K562 (cell line): ENCODE measurements around the gene CYP2A6. TPM values are rescaled to one million over a fixed set of nuclear protein-coding genes. Genes with fewer than 3 reads are reported as not detected.

Experiments used
- ARID1B ChIP-seq: fragments of 450-650 bp; IDR thresholded peaks from 2 replicates; pipeline ENCODE4 v1.6.1; 2016; ENCODE audit warnings: antibody characterized with exemption, mild to moderate bottlenecking, inconsistent platforms
- BCL6 ChIP-seq: fragments of 250-450 bp; sonication (Bioruptor Pico); IDR thresholded peaks from 2 replicates; pipeline ENCODE4 v1.4.0; 2020
- CREM ChIP-seq: IDR thresholded peaks from 2 replicates; pipeline ENCODE4 v1.6.1; 2014; ENCODE audit warnings: antibody characterized with exemption, low read depth
- EHMT2 ChIP-seq: fragments of 450-650 bp; IDR thresholded peaks from 2 replicates; pipeline ENCODE4 v1.6.1; 2018; ENCODE audit warnings: antibody characterized with exemption
- ELF4 ChIP-seq: fragments of 450-650 bp; formaldehyde crosslinking; IDR thresholded peaks from 2 replicates; pipeline ENCODE4 v1.4.0; 2022; ENCODE audit warnings: missing genetic modification characterization
- EP400 ChIP-seq: fragments of 450-650 bp; IDR thresholded peaks from 2 replicates; pipeline ENCODE4 v1.6.1; 2017; ENCODE audit warnings: antibody characterized with exemption, mild to moderate bottlenecking, moderate library complexity
- ETV1 ChIP-seq: fragments of 450-650 bp; conservative IDR thresholded peaks from 2 replicates; pipeline ENCODE4 v1.6.1; 2016; ENCODE audit warnings: missing genetic modification characterization, control low read depth, low read depth, missing compliant biosample characterization
- FOXA3 ChIP-seq, 2 experiments: fragments of 450-650 bp in 1 of 2; sonication (generic) in 1 of 2; formaldehyde crosslinking; IDR thresholded peaks in 1 of 2; conservative IDR thresholded peaks in 1 of 2; 2 replicates each; pipeline versions ENCODE4 v1.4.0 to v1.8.0; 2020 to 2022; ENCODE audit warnings: mild to moderate bottlenecking in 2 of 2, missing genetic modification reagents in 1 of 2
- FOXK2 ChIP-seq, 2 experiments: fragments of 450-650 bp; IDR thresholded peaks in 1 of 2; conservative IDR thresholded peaks in 1 of 2; 2 replicates each; pipeline ENCODE4 v1.6.1; 2016; ENCODE audit warnings: low read depth in 2 of 2, mild to moderate bottlenecking in 1 of 2
- GABPB2 ChIP-seq: fragments of 250-450 bp; sonication (Bioruptor Pico); conservative IDR thresholded peaks from 2 replicates; pipeline ENCODE4 v1.5.1; 2021; ENCODE audit warnings: mild to moderate bottlenecking
- L3MBTL2 ChIP-seq: fragments of 450-650 bp; IDR thresholded peaks from 2 replicates; pipeline ENCODE4 v1.6.1; 2016; ENCODE audit warnings: mild to moderate bottlenecking, moderate library complexity
- LCOR ChIP-seq: sonication (generic); formaldehyde crosslinking; IDR thresholded peaks from 2 replicates; pipeline ENCODE4 v1.8.0; 2022; ENCODE audit warnings: mild to moderate bottlenecking, missing genetic modification reagents
- RB1 ChIP-seq: fragments of 450-650 bp; IDR thresholded peaks from 2 replicates; pipeline ENCODE4 v1.6.1; 2017; ENCODE audit warnings: low read depth, mild to moderate bottlenecking
- RNF2 ChIP-seq: sonication (generic); IDR thresholded peaks from 2 replicates; pipeline ENCODE4 v1.6.1; 2016
- SMARCE1 ChIP-seq: fragments of 450-650 bp; IDR thresholded peaks from 2 replicates; pipeline ENCODE4 v1.7.1; 2016; ENCODE audit warnings: mild to moderate bottlenecking
- TAL1 ChIP-seq: fragments of 450-650 bp; IDR thresholded peaks from 2 replicates; pipeline ENCODE4 v1.6.1; 2016; ENCODE audit warnings: mild to moderate bottlenecking
- TCF15 ChIP-seq: fragments of 250-450 bp; sonication (Bioruptor Pico); IDR thresholded peaks from 2 replicates; pipeline ENCODE4 v1.8.0; 2022; ENCODE audit warnings: moderate library complexity, mild to moderate bottlenecking, inconsistent platforms
- TCF7 ChIP-seq: sonication (generic); IDR thresholded peaks from 2 replicates; pipeline ENCODE4 v1.6.1; 2016; ENCODE audit warnings: antibody characterized with exemption, borderline replicate concordance
- ZNF143 ChIP-seq: sonication (generic); formaldehyde crosslinking; IDR thresholded peaks from 2 replicates; pipeline ENCODE4 v1.9.0; 2022; ENCODE audit warnings: mild to moderate bottlenecking, missing genetic modification reagents
- ZNF766 ChIP-seq: fragments of 200-800 bp; sonication (Bioruptor generic); conservative IDR thresholded peaks from 2 replicates; pipeline ENCODE4 v1.6.1; 2016; ENCODE audit warnings: missing genetic modification characterization, missing compliant biosample characterization
- ZNF79 ChIP-seq: fragments of 250-450 bp; sonication (Bioruptor Pico); IDR thresholded peaks from 2 replicates; pipeline ENCODE4 v1.4.0; 2020; ENCODE audit warnings: low read depth, mild to moderate bottlenecking, moderate library complexity
- polyA plus RNA-seq, 8 experiments: library from polyadenylated mRNA; depleted of rRNA in 4 of 8; stranded (reverse) in 5 of 8; unstranded in 3 of 8; fragments of >200 nt; fragmentation: Nextera tagmentation in 2 of 8; fragmentation: Illumina TruSeq in 1 of 8; extraction: Ambion mirVana in 2 of 8; extraction: Trizol in 1 of 8; gene quantifications; 2 replicates each; pipeline versions ENCODE4 v1.2.1 to v1.2.3, GENCODE V29; 2011 to 2014; ENCODE audit warnings: inconsistent platforms in 1 of 8, missing spikeins in 1 of 8
- total RNA-seq, 7 experiments: library from RNA; depleted of rRNA in 6 of 7; stranded (reverse); fragments of >200 nt in 6 of 7; fragmentation: Illumina TruSeq in 2 of 7; extraction: Trizol in 2 of 7; gene quantifications; 2 replicates each; pipeline versions ENCODE4 v1.2.1 to v1.2.3, GENCODE V29; 2011 to 2021; ENCODE audit warnings: low replicate concordance in 1 of 7
- TF ChIP-seq, protein P1 (sequence below), 2 experiments: fragments of 150-350 bp in 1 of 2; IDR thresholded peaks; 2 replicates each; pipeline ENCODE4 v1.6.1; 2012 to 2016; ENCODE audit warnings: low read depth in 2 of 2, low read length in 2 of 2, mild to moderate bottlenecking in 1 of 2, moderate library complexity in 1 of 2

CYP2A6 gene
- total and polyA plus RNA-seq, 9 of the 15 experiments (the other 6 are each of a cell fraction or from before 2014, with no cell fraction given), result 0.31 TPM; not detected in 8

DNA sequence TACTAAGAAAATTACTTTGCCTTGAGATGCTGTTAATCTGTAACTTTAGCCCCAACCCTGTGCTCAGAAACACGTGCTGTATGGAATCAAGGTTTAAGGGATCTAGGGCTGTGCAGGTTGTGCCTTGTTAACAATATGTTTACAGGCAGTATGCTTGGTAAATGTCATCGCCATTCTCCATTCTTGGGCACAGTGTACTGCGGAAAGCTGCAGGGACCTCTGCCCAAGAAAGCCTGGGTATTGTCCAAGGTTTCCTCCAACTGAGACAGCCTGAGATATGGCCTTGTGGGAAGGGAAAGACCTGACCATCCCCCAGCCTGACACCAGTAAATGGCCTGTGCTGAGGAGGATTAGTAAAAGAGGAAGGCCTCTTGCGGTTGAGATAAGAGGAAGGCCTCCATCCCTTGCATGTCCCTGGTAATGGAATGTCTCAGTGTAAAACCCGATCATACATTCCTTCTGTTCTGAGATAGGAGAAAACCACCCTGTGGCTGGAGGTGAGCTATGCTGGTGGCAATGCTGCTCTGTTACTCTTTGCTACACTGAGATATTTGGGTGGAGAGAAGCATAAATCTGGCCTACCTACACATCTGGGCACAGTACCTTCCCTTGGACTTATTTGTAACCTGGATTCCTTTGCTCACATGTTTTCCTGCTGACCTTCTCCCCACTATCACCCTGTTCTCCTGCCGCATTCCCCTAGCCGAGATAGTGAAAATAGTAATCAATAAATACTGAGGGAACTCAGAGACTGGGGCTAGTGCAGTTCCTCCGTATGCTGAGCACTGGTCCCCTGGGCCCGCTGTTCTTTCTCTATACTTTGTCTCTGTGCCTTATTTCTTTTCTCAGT, 27.3 kb downstream of the CYP2A6 start (continued):
- TF ChIP-seq, protein P1, sequence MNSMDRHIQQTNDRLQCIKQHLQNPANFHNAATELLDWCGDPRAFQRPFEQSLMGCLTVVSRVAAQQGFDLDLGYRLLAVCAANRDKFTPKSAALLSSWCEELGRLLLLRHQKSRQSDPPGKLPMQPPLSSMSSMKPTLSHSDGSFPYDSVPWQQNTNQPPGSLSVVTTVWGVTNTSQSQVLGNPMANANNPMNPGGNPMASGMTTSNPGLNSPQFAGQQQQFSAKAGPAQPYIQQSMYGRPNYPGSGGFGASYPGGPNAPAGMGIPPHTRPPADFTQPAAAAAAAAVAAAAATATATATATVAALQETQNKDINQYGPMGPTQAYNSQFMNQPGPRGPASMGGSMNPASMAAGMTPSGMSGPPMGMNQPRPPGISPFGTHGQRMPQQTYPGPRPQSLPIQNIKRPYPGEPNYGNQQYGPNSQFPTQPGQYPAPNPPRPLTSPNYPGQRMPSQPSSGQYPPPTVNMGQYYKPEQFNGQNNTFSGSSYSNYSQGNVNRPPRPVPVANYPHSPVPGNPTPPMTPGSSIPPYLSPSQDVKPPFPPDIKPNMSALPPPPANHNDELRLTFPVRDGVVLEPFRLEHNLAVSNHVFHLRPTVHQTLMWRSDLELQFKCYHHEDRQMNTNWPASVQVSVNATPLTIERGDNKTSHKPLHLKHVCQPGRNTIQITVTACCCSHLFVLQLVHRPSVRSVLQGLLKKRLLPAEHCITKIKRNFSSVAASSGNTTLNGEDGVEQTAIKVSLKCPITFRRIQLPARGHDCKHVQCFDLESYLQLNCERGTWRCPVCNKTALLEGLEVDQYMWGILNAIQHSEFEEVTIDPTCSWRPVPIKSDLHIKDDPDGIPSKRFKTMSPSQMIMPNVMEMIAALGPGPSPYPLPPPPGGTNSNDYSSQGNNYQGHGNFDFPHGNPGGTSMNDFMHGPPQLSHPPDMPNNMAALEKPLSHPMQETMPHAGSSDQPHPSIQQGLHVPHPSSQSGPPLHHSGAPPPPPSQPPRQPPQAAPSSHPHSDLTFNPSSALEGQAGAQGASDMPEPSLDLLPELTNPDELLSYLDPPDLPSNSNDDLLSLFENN (IDR thresholded peaks at IDR 0.05; ENCODE audit: low read depth in 2 of 2, low read length in 2 of 2), result peak in 1 of 2 experiments; percentile 85; a peak in 2 of 4 replicates
- TF ChIP-seq TCF7, result peak; percentile 61; the same call in 1 of the 2 replicates
- peak; percentile 34 for TF ChIP-seq ETV1 (tag)
- peak; percentile 61 for TF ChIP-seq LCOR (CRISPR knock-in tag)
- peak; percentile 83; the same call in 1 of the 2 replicates for TF ChIP-seq TCF15 (CRISPR knock-in tag)
- TF ChIP-seq RB1, result 0 out of 2 replicates have a peak, but pooled peaks have one; percentile 35
- TF ChIP-seq BCL6 (CRISPR knock-in tag), result peak; percentile 60; the same call in 1 of the 2 replicates
- peak; percentile 75 for TF ChIP-seq CREM
- peak; percentile 99 for TF ChIP-seq RNF2
- TF ChIP-seq ZNF143 (CRISPR knock-in tag), result peak; percentile 56; the same call in 1 of the 2 replicates
- peak; percentile 94 for TF ChIP-seq SMARCE1
- TF ChIP-seq FOXA3 (CRISPR knock-in tag; conservative IDR thresholded peaks at IDR 0.05 in 1 of 2, IDR thresholded peaks at IDR 0.05 in 1 of 2), result peak; percentile 26 to 75; a peak in 2 of 4 replicates
- TF ChIP-seq EP400, result peak; percentile 73
- TF ChIP-seq TAL1, result peak; percentile 85
- peak; percentile 94 for TF ChIP-seq L3MBTL2
- 0 out of 2 replicates have a peak, but pooled peaks have one; percentile 44 for TF ChIP-seq GABPB2 (CRISPR knock-in tag)
- TF ChIP-seq ZNF79 (CRISPR knock-in tag), result 0 out of 2 replicates have a peak, but pooled peaks have one; percentile 42
- peak; percentile 69; the same call in 1 of the 2 replicates for TF ChIP-seq EHMT2
- peak; percentile 72; the same call in 1 of the 2 replicates for TF ChIP-seq ELF4
- peak; percentile 94 for TF ChIP-seq ZNF766
- peak; percentile 95 for TF ChIP-seq ARID1B
- TF ChIP-seq FOXK2 (conservative IDR thresholded peaks at IDR 0.05 in 1 of 2, IDR thresholded peaks at IDR 0.05 in 1 of 2; ENCODE audit: low read depth in 2 of 2), result peak; percentile 19 to 51; a peak in 1 of 4 replicates
